ENCODE measurements around the gene OR2M3.

- TF ChIP-seq, protein P1, sequence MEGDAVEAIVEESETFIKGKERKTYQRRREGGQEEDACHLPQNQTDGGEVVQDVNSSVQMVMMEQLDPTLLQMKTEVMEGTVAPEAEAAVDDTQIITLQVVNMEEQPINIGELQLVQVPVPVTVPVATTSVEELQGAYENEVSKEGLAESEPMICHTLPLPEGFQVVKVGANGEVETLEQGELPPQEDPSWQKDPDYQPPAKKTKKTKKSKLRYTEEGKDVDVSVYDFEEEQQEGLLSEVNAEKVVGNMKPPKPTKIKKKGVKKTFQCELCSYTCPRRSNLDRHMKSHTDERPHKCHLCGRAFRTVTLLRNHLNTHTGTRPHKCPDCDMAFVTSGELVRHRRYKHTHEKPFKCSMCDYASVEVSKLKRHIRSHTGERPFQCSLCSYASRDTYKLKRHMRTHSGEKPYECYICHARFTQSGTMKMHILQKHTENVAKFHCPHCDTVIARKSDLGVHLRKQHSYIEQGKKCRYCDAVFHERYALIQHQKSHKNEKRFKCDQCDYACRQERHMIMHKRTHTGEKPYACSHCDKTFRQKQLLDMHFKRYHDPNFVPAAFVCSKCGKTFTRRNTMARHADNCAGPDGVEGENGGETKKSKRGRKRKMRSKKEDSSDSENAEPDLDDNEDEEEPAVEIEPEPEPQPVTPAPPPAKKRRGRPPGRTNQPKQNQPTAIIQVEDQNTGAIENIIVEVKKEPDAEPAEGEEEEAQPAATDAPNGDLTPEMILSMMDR (IDR thresholded peaks at IDR 0.05) = no peak
- no peak for TF ChIP-seq POLR2AphosphoS5 (IDR thresholded peaks at IDR 0.05)
Observed at GRCh38 chr1:248194117-248194516, 2.9 kb upstream of the OR2M3 start.

Data from prostate gland (tissue), 2 donors.